A549 (cell line): ENCODE data around the gene LLGL2.

Source experiments
- BHLHE40 ChIP-seq: IDR thresholded peaks from 2 replicates; pipeline ENCODE4 v1.6.1; 2012; ENCODE audit warnings: low read depth, low read length, inconsistent platforms
- EP300 ChIP-seq, 2 experiments: fragments of >200 bp; sonication (Bioruptor Twin); formaldehyde crosslinking; IDR thresholded peaks; 2 replicates in 1 of 2; 3 replicates in 1 of 2; pipeline ENCODE4 v1.6.1; 2016 to 2017
- FOSB ChIP-seq: fragments of 250-450 bp; sonication (Bioruptor Pico); IDR thresholded peaks from 2 replicates; pipeline ENCODE4 v1.5.0; 2020; ENCODE audit warnings: mild to moderate bottlenecking, moderate library complexity
- JUN ChIP-seq, 2 experiments: fragments of >200 bp; sonication (Bioruptor Twin); formaldehyde crosslinking; IDR thresholded peaks; 2 replicates in 1 of 2; 3 replicates in 1 of 2; pipeline ENCODE4 v1.6.1; 2016 to 2017
- NR3C1 ChIP-seq: fragments of >200 bp; sonication (Bioruptor Twin); formaldehyde crosslinking; IDR thresholded peaks from 3 replicates; pipeline ENCODE4 v1.6.1; 2017
- POLR2A ChIP-seq: IDR thresholded peaks from 2 replicates; pipeline ENCODE4 v1.6.1; 2012; ENCODE audit warnings: mild to moderate bottlenecking, low read length
- POLR2AphosphoS2 ChIP-seq: conservative IDR thresholded peaks from 2 replicates; pipeline ENCODE4 v1.6.1; 2012; ENCODE audit warnings: low read length, improper control_type of control experiment, inconsistent platforms
- RAD21 ChIP-seq, 2 experiments: fragments of >200 bp in 1 of 2; sonication (Bioruptor Twin) in 1 of 2; formaldehyde crosslinking in 1 of 2; IDR thresholded peaks in 1 of 2; conservative IDR thresholded peaks in 1 of 2; 2 replicates in 1 of 2; 3 replicates in 1 of 2; pipeline ENCODE4 v1.6.1; 2012 to 2018; ENCODE audit warnings: inconsistent platforms in 1 of 2
- TF ChIP-seq, protein P1 (sequence below): fragments of >200 bp; sonication (Bioruptor Twin); formaldehyde crosslinking; IDR thresholded peaks from 3 replicates; pipeline ENCODE4 v1.5.1; 2016
- TF ChIP-seq, protein P2 (sequence below): IDR thresholded peaks from 2 replicates; pipeline ENCODE4 v1.6.1; 2012
- TF ChIP-seq, protein P3 (sequence below): fragments of 450-650 bp; IDR thresholded peaks from 2 replicates; pipeline ENCODE4 v1.6.1; 2014; ENCODE audit warnings: antibody characterized with exemption

DNA sequence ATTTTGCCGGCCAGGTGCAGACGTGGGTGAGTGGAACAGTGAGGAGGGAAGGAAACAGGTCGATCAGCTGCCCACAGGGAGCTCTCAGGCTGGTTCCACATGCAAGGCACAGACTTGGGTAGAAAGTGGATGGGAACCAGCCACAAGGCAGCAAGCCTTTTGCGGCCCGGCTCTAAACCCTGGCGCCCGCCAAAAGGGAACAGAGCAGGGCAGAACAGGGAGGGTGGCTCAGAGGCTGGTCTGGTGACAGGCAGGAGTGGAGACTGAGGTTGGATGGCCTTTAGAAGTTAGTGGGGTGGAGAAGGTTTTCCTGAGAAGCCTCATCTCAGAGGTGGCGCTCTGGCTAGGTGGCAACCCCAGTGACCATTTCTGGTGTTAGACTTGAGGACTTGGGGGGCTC, 10.4 kb downstream of the LLGL2 start:
- TF ChIP-seq, protein P1, sequence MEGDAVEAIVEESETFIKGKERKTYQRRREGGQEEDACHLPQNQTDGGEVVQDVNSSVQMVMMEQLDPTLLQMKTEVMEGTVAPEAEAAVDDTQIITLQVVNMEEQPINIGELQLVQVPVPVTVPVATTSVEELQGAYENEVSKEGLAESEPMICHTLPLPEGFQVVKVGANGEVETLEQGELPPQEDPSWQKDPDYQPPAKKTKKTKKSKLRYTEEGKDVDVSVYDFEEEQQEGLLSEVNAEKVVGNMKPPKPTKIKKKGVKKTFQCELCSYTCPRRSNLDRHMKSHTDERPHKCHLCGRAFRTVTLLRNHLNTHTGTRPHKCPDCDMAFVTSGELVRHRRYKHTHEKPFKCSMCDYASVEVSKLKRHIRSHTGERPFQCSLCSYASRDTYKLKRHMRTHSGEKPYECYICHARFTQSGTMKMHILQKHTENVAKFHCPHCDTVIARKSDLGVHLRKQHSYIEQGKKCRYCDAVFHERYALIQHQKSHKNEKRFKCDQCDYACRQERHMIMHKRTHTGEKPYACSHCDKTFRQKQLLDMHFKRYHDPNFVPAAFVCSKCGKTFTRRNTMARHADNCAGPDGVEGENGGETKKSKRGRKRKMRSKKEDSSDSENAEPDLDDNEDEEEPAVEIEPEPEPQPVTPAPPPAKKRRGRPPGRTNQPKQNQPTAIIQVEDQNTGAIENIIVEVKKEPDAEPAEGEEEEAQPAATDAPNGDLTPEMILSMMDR: no peak
- TF ChIP-seq, protein P2, sequence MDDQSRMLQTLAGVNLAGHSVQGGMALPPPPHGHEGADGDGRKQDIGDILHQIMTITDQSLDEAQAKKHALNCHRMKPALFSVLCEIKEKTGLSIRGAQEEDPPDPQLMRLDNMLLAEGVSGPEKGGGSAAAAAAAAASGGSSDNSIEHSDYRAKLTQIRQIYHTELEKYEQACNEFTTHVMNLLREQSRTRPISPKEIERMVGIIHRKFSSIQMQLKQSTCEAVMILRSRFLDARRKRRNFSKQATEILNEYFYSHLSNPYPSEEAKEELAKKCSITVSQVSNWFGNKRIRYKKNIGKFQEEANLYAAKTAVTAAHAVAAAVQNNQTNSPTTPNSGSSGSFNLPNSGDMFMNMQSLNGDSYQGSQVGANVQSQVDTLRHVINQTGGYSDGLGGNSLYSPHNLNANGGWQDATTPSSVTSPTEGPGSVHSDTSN: no peak
- TF ChIP-seq RAD21 (conservative IDR thresholded peaks at IDR 0.05 in 1 of 2, IDR thresholded peaks at IDR 0.05 in 1 of 2) (no peak), POLR2AphosphoS2 (no peak), EP300 (IDR thresholded peaks at IDR 0.05) (no peak), BHLHE40 (no peak), FOSB (CRISPR knock-in tag) (no peak), POLR2A (no peak), NR3C1 (no peak), JUN (IDR thresholded peaks at IDR 0.05) (no peak)
- TF ChIP-seq, protein P3, sequence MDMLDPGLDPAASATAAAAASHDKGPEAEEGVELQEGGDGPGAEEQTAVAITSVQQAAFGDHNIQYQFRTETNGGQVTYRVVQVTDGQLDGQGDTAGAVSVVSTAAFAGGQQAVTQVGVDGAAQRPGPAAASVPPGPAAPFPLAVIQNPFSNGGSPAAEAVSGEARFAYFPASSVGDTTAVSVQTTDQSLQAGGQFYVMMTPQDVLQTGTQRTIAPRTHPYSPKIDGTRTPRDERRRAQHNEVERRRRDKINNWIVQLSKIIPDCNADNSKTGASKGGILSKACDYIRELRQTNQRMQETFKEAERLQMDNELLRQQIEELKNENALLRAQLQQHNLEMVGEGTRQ: no peak
